22Rv1 (cell line): Measurements from ENCODE around the gene PRR7.

Experiments
- H3K27ac ChIP-seq: fragments of 450-650 bp; 2 replicates; pipeline ENCODE4 v1.5.1; 2017
- ZFX ChIP-seq: fragments of 450-650 bp; IDR thresholded peaks from 2 replicates; pipeline ENCODE4 v1.6.1; 2017; ENCODE audit warnings: antibody characterized with exemption, borderline replicate concordance
- TF ChIP-seq, protein P1 (sequence below): fragments of 450-650 bp; IDR thresholded peaks from 2 replicates; pipeline ENCODE4 v1.5.1; 2017; ENCODE audit warnings: mild to moderate bottlenecking

Gene PRR7

GRCh38 chr5:177454397-177455035, 7.9 kb downstream of the PRR7 start:
- TF ChIP-seq ZFX: no peak
- TF ChIP-seq, protein P1, sequence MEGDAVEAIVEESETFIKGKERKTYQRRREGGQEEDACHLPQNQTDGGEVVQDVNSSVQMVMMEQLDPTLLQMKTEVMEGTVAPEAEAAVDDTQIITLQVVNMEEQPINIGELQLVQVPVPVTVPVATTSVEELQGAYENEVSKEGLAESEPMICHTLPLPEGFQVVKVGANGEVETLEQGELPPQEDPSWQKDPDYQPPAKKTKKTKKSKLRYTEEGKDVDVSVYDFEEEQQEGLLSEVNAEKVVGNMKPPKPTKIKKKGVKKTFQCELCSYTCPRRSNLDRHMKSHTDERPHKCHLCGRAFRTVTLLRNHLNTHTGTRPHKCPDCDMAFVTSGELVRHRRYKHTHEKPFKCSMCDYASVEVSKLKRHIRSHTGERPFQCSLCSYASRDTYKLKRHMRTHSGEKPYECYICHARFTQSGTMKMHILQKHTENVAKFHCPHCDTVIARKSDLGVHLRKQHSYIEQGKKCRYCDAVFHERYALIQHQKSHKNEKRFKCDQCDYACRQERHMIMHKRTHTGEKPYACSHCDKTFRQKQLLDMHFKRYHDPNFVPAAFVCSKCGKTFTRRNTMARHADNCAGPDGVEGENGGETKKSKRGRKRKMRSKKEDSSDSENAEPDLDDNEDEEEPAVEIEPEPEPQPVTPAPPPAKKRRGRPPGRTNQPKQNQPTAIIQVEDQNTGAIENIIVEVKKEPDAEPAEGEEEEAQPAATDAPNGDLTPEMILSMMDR: peak; percentile 90
- H3K27ac ChIP-seq: peak overlapping the region; percentile 96

DNA sequence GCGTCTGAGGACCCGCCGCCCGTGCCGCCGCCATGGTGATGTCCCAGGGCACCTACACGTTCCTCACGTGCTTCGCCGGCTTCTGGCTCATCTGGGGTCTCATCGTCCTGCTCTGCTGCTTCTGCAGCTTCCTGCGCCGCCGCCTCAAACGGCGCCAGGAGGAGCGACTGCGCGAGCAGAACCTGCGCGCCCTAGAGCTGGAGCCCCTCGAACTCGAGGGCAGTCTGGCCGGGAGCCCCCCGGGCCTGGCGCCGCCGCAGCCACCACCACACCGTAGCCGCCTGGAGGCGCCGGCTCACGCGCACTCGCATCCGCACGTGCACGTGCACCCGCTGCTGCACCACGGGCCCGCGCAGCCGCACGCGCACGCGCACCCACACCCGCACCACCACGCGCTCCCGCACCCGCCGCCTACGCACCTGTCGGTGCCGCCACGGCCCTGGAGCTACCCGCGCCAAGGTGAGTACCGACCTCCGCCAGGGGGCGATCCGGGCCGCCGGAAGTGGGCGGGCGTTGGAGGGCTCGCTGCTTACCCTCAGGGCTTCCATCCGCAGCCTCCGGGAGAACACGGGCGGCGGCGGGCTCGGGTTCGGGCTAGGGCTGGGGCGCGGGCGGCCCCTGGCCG, 8.5 kb downstream of the PRR7 start:
- H3K27ac ChIP-seq: peak overlapping the region; percentile 96
- TF ChIP-seq, protein P1: peak; percentile 77
- no peak for TF ChIP-seq ZFX

- TF ChIP-seq, protein P1: peak; percentile 92
- no peak for TF ChIP-seq ZFX
- peak overlapping the region; percentile 96 for H3K27ac ChIP-seq
Measured at GRCh38 chr5:177455661-177456590, 9.3 kb downstream of the PRR7 start.

DNA sequence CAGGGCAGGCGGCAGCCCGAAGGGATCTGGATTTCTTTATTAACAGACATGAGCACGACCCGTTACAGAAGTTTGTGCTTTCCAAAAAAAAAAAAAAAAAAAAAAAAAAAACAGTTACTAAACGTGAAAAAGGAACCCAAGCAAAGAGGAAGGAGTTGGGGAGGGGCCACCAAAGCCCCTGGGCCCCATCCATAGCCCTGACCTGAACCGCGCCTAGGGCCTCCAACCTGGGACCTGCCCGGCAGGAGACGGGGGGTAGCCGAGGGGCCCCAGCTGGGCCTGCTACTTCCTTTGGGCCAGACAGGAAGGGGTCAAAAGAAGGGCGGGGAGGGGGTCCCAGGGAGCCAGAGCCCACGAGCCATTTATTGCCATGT, 10.0 kb downstream of the PRR7 start:
- peak overlapping the region; percentile 96 for H3K27ac ChIP-seq

GRCh38 chr5:177456976-177457851, 10.6 kb downstream of the PRR7 start:
- TF ChIP-seq ZFX: no peak
- TF ChIP-seq, protein P1: peak; percentile 52
- H3K27ac ChIP-seq: peak overlapping the region; percentile 96

More for the DNA sequence above, 10.0 kb downstream of the PRR7 start:
- TF ChIP-seq ZFX: no peak
- TF ChIP-seq, protein P1: peak; percentile 58; the same call in 1 of the 2 replicates

GRCh38 chr5:177457852-177458681, 11.5 kb downstream of the PRR7 start:
- TF ChIP-seq ZFX: no peak
- TF ChIP-seq, protein P1: no peak

More at GRCh38 chr5:177457852-177458681, 11.5 kb downstream of the PRR7 start:
- no peak overlapping the region for H3K27ac ChIP-seq
